LNCaP clone FGC (cell line): ENCODE data around the gene ZNF423.
"Not testable (repeated sequence)": the region's sequence is repeated elsewhere in the genome, so short reads cannot be mapped to it uniquely, and the experiment has no call there.

Experiments
- DNase-seq: peaks from one replicate; pipeline ENCODE4 v3.0.0-alpha.2; 2011; ENCODE audit warnings: low read depth
- H3K4me3 ChIP-seq: 2 replicates; pipeline ENCODE4 v1.5.1; 2011; ENCODE audit warnings: mild to moderate bottlenecking, low read depth, low read length, control low read depth
- TF ChIP-seq, protein P1 (sequence below): IDR thresholded peaks from 2 replicates; pipeline ENCODE4 v1.5.1; 2012; ENCODE audit warnings: mild to moderate bottlenecking; ENCODE audit not compliant: control insufficient read depth, insufficient read depth; ENCODE audit errors: extremely low read depth

Gene ZNF423

DNA sequence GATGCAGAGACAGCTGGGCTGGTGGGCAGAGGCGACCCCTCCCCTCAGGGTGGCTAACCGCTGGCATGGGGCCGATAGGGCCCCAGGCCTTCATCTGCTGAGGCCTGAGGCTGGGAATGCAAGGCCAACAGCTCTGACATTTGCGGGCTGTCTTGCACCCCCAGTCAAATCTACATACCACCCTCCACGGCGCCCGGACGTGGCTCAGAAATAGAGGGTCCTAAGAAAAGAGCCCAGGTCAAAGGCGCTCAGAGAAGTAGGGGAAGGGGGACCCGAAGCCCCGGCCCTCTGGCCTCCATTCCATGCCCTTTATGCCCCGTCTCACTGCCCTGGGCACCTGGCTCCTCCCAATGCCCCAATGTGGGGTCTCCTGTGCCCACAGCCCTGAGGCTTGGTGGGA, 340.1 kb downstream of the ZNF423 start:
- DNase-seq = no peak
- TF ChIP-seq, protein P1, sequence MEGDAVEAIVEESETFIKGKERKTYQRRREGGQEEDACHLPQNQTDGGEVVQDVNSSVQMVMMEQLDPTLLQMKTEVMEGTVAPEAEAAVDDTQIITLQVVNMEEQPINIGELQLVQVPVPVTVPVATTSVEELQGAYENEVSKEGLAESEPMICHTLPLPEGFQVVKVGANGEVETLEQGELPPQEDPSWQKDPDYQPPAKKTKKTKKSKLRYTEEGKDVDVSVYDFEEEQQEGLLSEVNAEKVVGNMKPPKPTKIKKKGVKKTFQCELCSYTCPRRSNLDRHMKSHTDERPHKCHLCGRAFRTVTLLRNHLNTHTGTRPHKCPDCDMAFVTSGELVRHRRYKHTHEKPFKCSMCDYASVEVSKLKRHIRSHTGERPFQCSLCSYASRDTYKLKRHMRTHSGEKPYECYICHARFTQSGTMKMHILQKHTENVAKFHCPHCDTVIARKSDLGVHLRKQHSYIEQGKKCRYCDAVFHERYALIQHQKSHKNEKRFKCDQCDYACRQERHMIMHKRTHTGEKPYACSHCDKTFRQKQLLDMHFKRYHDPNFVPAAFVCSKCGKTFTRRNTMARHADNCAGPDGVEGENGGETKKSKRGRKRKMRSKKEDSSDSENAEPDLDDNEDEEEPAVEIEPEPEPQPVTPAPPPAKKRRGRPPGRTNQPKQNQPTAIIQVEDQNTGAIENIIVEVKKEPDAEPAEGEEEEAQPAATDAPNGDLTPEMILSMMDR = no peak

GRCh38 chr16:49515016-49515565, 340.8 kb downstream of the ZNF423 start:
- H3K4me3 ChIP-seq = no peak overlapping the region
- no peak for DNase-seq

More for the DNA sequence above, 340.1 kb downstream of the ZNF423 start:
- no peak overlapping the region for H3K4me3 ChIP-seq

GRCh38 chr16:49514073-49514980, 341.6 kb downstream of the ZNF423 start:
- no peak overlapping the region for H3K4me3 ChIP-seq
- TF ChIP-seq, protein P1 = no peak
- DNase-seq = no peak

More at GRCh38 chr16:49515016-49515565, 340.8 kb downstream of the ZNF423 start:
- TF ChIP-seq, protein P1 = no peak

- TF ChIP-seq, protein P1 = 0 out of 2 replicates have a peak, but pooled peaks have one; percentile 11
- no peak for DNase-seq
- H3K4me3 ChIP-seq = no peak overlapping the region
Observed at GRCh38 chr16:49513040-49513439, 342.9 kb downstream of the ZNF423 start.

DNA sequence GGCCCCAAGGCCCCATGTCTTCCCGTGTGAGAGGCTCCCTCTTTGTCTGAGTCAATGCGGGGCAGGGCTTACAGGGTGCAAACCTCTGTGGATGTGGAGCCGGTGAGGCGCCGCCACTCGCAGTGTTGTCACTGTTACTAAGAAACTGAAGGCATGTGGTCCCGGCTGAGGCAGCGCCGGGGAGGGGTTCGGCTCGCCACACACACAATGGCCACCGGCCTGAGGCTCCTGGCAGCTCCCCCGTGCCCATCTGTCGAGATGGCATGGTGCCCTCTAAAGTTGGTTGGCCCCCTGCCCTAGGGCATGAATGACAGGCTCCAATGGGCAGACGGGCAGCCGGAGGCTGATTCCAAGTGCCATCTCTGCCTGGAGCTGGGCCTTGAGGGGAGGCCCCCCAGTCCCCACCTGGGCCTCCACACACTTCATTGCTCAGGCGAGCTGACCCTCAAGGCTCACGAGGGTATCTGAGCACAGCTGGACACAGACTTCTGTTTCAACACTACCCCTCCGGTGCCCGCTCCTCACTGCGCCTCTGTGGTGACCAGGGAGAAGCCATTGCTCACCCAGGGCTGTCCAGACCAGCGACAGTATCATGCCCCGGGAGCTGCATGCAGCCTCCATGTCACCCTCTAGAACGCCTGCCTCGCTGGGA, 345.1 kb downstream of the ZNF423 start:
- TF ChIP-seq, protein P1 = no peak
- no peak for DNase-seq
- H3K4me3 ChIP-seq = no peak overlapping the region

DNA sequence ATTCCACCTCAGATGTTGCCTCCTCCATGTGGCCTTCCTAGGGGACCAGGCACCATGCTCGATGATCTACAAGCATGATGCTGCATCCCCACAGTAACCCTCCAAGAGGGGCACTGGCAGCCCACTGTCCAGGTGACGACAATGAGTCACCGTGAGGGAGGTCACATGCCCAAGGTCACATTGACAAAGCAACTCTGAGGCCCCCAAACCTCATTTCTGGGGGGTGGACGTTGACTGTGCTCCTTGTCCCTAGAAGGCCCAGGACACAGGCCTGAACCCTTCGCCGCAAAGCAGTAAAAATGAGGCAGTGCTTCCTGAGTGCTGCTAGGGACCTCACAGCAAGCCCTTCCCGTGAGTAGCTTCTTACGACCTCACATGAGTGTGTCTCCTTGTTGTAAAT, 345.8 kb downstream of the ZNF423 start:
- H3K4me3 ChIP-seq = no peak overlapping the region
- DNase-seq = no peak
- TF ChIP-seq, protein P1 = no peak

GRCh38 chr16:49506058-49507013, 349.6 kb downstream of the ZNF423 start:
- not testable (repeated sequence) for DNase-seq

More at GRCh38 chr16:49506058-49507013, 349.6 kb downstream of the ZNF423 start:
- H3K4me3 ChIP-seq = not testable (repeated sequence)
